CD14-positive monocyte (primary cell): ENCODE results near the gene AGBL1. TPM values are rescaled to one million over a fixed set of nuclear protein-coding genes. Genes with fewer than 3 reads are reported as not detected.

Experiments used
- DNase-seq, 3 donors: peaks; one replicate each; pipeline ENCODE4 v3.0.0-alpha.2; 2011 to 2022
- H2AFZ ChIP-seq: 2 replicates; pipeline ENCODE4 v1.6.0; 2012; ENCODE audit warnings: mild to moderate bottlenecking, low read depth, low read length, inconsistent platforms; ENCODE audit not compliant: insufficient read depth, poor library complexity, severe bottlenecking
- H3K27ac ChIP-seq, 2 donors: 1 replicate in 1 of 2; 2 replicates in 1 of 2; pipeline ENCODE4 v1.5.1; 2012 to 2013; ENCODE audit warnings: low read length in 2 of 2, control low read depth in 1 of 2, inconsistent platforms in 1 of 2, low read depth in 1 of 2, mild to moderate bottlenecking in 1 of 2
- H3K27me3 ChIP-seq, 2 donors: one replicate each; pipeline versions ENCODE4 v1.6.0 to v1.6.1; 2011 to 2013; ENCODE audit warnings: low read length in 2 of 2; ENCODE audit not compliant: control insufficient read depth in 2 of 2, insufficient read depth in 2 of 2
- H3K36me3 ChIP-seq, 2 donors: replicated peaks in 1 of 2; 1 replicate in 1 of 2; 2 replicates in 1 of 2; pipeline versions ENCODE4 v1.5.1 to v1.6.1; 2012 to 2013; ENCODE audit warnings: low read length in 2 of 2, control low read depth in 1 of 2, inconsistent platforms in 1 of 2, mild to moderate bottlenecking in 1 of 2; ENCODE audit not compliant: insufficient read depth in 2 of 2, control insufficient read depth in 1 of 2
- H3K4me1 ChIP-seq, 2 donors: 1 replicate in 1 of 2; 2 replicates in 1 of 2; pipeline versions ENCODE4 v1.5.1 to v1.6.1; 2012 to 2013; ENCODE audit warnings: low read length in 2 of 2, control low read depth in 1 of 2, inconsistent platforms in 1 of 2, mild to moderate bottlenecking in 1 of 2, moderate library complexity in 1 of 2; ENCODE audit not compliant: insufficient read depth in 2 of 2, control insufficient read depth in 1 of 2
- H3K4me2 ChIP-seq: replicated peaks from 2 replicates; pipeline ENCODE3; 2012; ENCODE audit warnings: low read length, moderate library complexity, mild to moderate bottlenecking; ENCODE audit not compliant: poor library complexity, severe bottlenecking; ENCODE audit errors: extremely low read depth
- H3K4me3 ChIP-seq, 3 experiments: fragments of 200-600 bp in 1 of 3; sonication (generic) in 1 of 3; replicated peaks in 1 of 3; 1 replicate in 2 of 3; 2 replicates in 1 of 3; pipeline ENCODE4 v1.5.1; 2011 to 2013; ENCODE audit warnings: low read length in 3 of 3, mild to moderate bottlenecking in 3 of 3, control low read depth in 2 of 3, low read depth in 2 of 3, inconsistent platforms in 1 of 3, moderate library complexity in 1 of 3
- H3K79me2 ChIP-seq: 2 replicates; pipeline ENCODE4 v1.6.0; 2012; ENCODE audit warnings: mild to moderate bottlenecking, control low read depth, inconsistent platforms, low read length, moderate library complexity; ENCODE audit not compliant: insufficient read depth
- H3K9ac ChIP-seq: 2 replicates; pipeline ENCODE4 v1.6.0; 2017; ENCODE audit warnings: low read length, mild to moderate bottlenecking; ENCODE audit not compliant: insufficient read depth, poor library complexity, severe bottlenecking
- H3K9me3 ChIP-seq, 2 donors: replicated peaks in 1 of 2; 1 replicate in 1 of 2; 2 replicates in 1 of 2; pipeline versions ENCODE4 v1.5.1 to v1.6.1; 2012 to 2013; ENCODE audit warnings: low read length in 2 of 2, control low read depth in 1 of 2; ENCODE audit not compliant: control insufficient read depth in 1 of 2, insufficient read depth in 1 of 2
- H4K20me1 ChIP-seq: 2 replicates; pipeline ENCODE4 v1.6.0; 2012; ENCODE audit warnings: mild to moderate bottlenecking, low read length, control low read depth, moderate library complexity; ENCODE audit not compliant: insufficient read depth
- H3K27ac Mint-ChIP-seq, 7 donors: one replicate each; pipeline ENCODE4 v1.8.0; 2020; ENCODE audit warnings: mild to moderate bottlenecking in 7 of 7, mixed read lengths in 7 of 7, moderate library complexity in 6 of 7, inconsistent platforms in 2 of 7
- H3K27me3 Mint-ChIP-seq, 3 donors: one replicate each; pipeline ENCODE4 v1.8.0; 2021 to 2022; ENCODE audit warnings: low read depth in 3 of 3, mild to moderate bottlenecking in 3 of 3, mixed read lengths in 3 of 3, moderate library complexity in 3 of 3, inconsistent platforms in 1 of 3
- H3K36me3 Mint-ChIP-seq, 2 donors: one replicate each; pipeline ENCODE4 v1.8.0; 2020; ENCODE audit warnings: mixed read lengths in 2 of 2, inconsistent platforms in 1 of 2, mild to moderate bottlenecking in 1 of 2
- H3K4me1 Mint-ChIP-seq: one replicate; pipeline ENCODE4 v1.8.0; 2020; ENCODE audit warnings: mild to moderate bottlenecking, mixed read lengths
- H3K4me3 Mint-ChIP-seq, 2 donors: one replicate each; pipeline ENCODE4 v1.8.0; 2020; ENCODE audit warnings: mild to moderate bottlenecking in 2 of 2, mixed read lengths in 2 of 2, moderate library complexity in 1 of 2
- H3K9me3 Mint-ChIP-seq, 7 donors: one replicate each; pipeline ENCODE4 v1.8.0; 2020 to 2022; ENCODE audit warnings: mixed read lengths in 7 of 7, mild to moderate bottlenecking in 6 of 7, moderate library complexity in 6 of 7, inconsistent platforms in 2 of 7
- WGBS: methylation state at CpG from one replicate; pipeline ENCODE4 v1.1.5; 2013; ENCODE audit warnings: missing lambda C conversion rate; ENCODE audit not compliant: insufficient coverage; 5-methylcytosine and 5-hydroxymethylcytosine counted together
- intact Hi-C, 2 donors: fragments of 100-400 bp; cut with micrococcal nuclease; formaldehyde crosslinking; loops; one replicate each; pipeline versions ENCODE4 v1.15.0 to v1.15.1; 2023
- polyA plus RNA-seq, 3 donors: library from polyadenylated mRNA; depleted of rRNA in 1 of 3; unstranded in 2 of 3; stranded (reverse) in 1 of 3; fragments of 300-500 nt in 2 of 3; fragments of >200 nt in 1 of 3; fragmentation: Illumina TruSeq in 2 of 3; gene quantifications; 1 replicate in 2 of 3; 2 replicates in 1 of 3; pipeline ENCODE4 v1.2.3, GENCODE V29; 2012 to 2021
- TF ChIP-seq, protein P1 (sequence below): fragments of 200-600 bp; IDR thresholded peaks from one replicate; pipeline ENCODE4 v1.8.0; 2022; ENCODE audit warnings: antibody characterized with exemption, mild to moderate bottlenecking

AGBL1 gene
- polyA plus RNA-seq, 3 donors = not detected

DNA sequence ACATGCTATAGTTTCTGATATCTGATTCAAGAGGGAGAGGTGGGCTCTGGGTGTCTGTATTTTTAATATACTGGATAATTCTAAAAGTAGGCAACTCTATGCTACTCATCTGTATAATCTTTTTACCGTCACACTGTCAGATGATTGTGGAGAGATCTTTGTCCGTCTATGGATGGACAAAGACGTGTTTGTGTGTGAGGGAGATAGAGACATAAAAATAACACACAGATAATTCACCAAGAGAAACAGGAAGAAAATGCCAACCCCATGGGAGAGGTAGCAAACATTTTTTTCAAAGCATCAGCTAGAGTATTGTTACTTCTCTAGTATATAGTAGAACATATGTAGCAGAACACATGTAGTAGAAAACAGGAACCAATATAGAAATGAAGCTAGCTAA is 346.1 kb downstream of the AGBL1 start:
- Histone ChIP-seq H4K20me1 (no peaks in the 10 kb centered on the region), H3K4me2 (no peak overlapping the region), H3K9ac (no peak overlapping the region), H3K4me3 (no peak overlapping the region), H3K79me2 (no peaks in the 10 kb centered on the region), H3K9me3 (no peaks in the 10 kb centered on the region), H3K27ac (no peak overlapping the region), H3K36me3 (no peaks in the 10 kb centered on the region), H3K27me3 (no peaks in the 10 kb centered on the region), H3K4me1 (no peaks in the 10 kb centered on the region), H2AFZ (no peak overlapping the region)
- DNase-seq = no peak
- Mint-ChIP-seq H3K4me1 (no peaks in the 10 kb centered on the region), H3K27me3 (no peaks in the 10 kb centered on the region), H3K4me3 (no peak overlapping the region), H3K27ac (no peak overlapping the region), H3K36me3 (no peaks in the 10 kb centered on the region), H3K9me3 (peaks cover 5 to 20% (median 10%) of the 10 kb centered on the region in 7 donors)
- intact Hi-C loops = no loop called here
- no CpG with 5 or more reads among the region's 3 CpGs for WGBS
- TF ChIP-seq, protein P1, sequence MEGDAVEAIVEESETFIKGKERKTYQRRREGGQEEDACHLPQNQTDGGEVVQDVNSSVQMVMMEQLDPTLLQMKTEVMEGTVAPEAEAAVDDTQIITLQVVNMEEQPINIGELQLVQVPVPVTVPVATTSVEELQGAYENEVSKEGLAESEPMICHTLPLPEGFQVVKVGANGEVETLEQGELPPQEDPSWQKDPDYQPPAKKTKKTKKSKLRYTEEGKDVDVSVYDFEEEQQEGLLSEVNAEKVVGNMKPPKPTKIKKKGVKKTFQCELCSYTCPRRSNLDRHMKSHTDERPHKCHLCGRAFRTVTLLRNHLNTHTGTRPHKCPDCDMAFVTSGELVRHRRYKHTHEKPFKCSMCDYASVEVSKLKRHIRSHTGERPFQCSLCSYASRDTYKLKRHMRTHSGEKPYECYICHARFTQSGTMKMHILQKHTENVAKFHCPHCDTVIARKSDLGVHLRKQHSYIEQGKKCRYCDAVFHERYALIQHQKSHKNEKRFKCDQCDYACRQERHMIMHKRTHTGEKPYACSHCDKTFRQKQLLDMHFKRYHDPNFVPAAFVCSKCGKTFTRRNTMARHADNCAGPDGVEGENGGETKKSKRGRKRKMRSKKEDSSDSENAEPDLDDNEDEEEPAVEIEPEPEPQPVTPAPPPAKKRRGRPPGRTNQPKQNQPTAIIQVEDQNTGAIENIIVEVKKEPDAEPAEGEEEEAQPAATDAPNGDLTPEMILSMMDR = no peak

DNA sequence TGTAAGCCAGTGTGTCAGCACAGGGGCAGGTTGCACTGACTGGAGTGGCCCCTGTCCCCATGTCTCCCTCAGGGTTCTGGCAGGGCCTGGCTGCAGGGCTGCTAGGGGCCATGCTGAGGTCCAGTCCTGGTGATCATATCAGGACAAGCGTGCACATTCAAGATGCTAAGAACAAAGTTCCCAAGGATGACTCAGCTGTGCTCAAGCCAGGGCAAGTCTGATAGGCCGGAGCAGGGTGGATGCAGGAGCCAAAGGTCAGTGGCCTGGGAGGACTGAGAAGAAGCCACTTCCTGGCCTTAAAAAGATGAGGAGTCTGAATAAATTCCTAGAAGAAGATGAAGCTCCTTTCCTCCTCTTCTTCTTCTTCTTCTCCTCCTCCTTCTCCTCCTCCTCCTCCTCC is 353.2 kb downstream of the AGBL1 start:
- WGBS = 92% methylated on average over 1 of the region's 2 CpGs
- Histone ChIP-seq H3K4me2 (no peak overlapping the region), H3K27me3 (no peaks in the 10 kb centered on the region), H3K9ac (no peak overlapping the region), H3K36me3 (no peaks in the 10 kb centered on the region), H3K4me3 (no peak overlapping the region), H3K4me1 (no peaks in the 10 kb centered on the region), H3K79me2 (no peaks in the 10 kb centered on the region), H3K27ac (no peak overlapping the region), H2AFZ (no peak overlapping the region), H3K9me3 (peaks cover 0 to 6% of the 10 kb centered on the region in 2 donors), H4K20me1 (no peaks in the 10 kb centered on the region)
- H3K27me3 Mint-ChIP-seq = peaks cover 0 to 1% (median 0%) of the 10 kb centered on the region in 3 donors
- no peaks in the 10 kb centered on the region for H3K4me1 Mint-ChIP-seq
- no peaks in the 10 kb centered on the region for H3K36me3 Mint-ChIP-seq
- H3K27ac Mint-ChIP-seq = no peak overlapping the region
- no peak overlapping the region for H3K4me3 Mint-ChIP-seq
- intact Hi-C loops = no loop called here
- TF ChIP-seq, protein P1 = no peak
- H3K9me3 Mint-ChIP-seq = peaks cover 0 to 5% (median 3%) of the 10 kb centered on the region in 7 donors
- no peak for DNase-seq
